Retinal pigment epithelial cell (primary cell): Measurements from ENCODE around the gene CRIM1.
A peak's percentile ranks its signal among the peaks of the same experiment; 100 is the strongest.

ENCODE experiments used
- DNase-seq: peaks from one replicate; pipeline ENCODE4 v3.0.0-alpha.2; 2010; ENCODE audit warnings: low read depth
- H3K4me3 ChIP-seq: 2 replicates; pipeline ENCODE4 v1.5.1; 2011; ENCODE audit warnings: mild to moderate bottlenecking, low read length, control low read depth, moderate library complexity
- CTCF ChIP-seq: conservative IDR thresholded peaks from 2 replicates; pipeline ENCODE4 v1.5.1; 2011; ENCODE audit warnings: low read depth, low read length, control low read depth, inconsistent platforms

Gene CRIM1

GRCh38 chr2:36453652-36454051 is 98.1 kb downstream of the CRIM1 start:
- TF ChIP-seq CTCF, result no peak
- DNase-seq, result no peak
- no peak overlapping the region for H3K4me3 ChIP-seq

- TF ChIP-seq CTCF, result no peak
- H3K4me3 ChIP-seq, result no peak overlapping the region
- DNase-seq, result no peak
These were observed 99.4 kb downstream of the CRIM1 start for GRCh38 chr2:36455011-36455410.

GRCh38 chr2:36455788-36456187 is 100.2 kb downstream of the CRIM1 start:
- H3K4me3 ChIP-seq, result no peak overlapping the region
- DNase-seq, result no peak
- no peak for TF ChIP-seq CTCF

GRCh38 chr2:36456227-36457175 is 100.9 kb downstream of the CRIM1 start:
- no peak overlapping the region for H3K4me3 ChIP-seq
- no peak for DNase-seq
- TF ChIP-seq CTCF, result no peak

GRCh38 chr2:36458106-36458505 is 102.5 kb downstream of the CRIM1 start:
- no peak for DNase-seq
- TF ChIP-seq CTCF, result no peak
- no peak overlapping the region for H3K4me3 ChIP-seq

- peak; percentile 43 for DNase-seq
- peak; percentile 64 for TF ChIP-seq CTCF
- no peak overlapping the region for H3K4me3 ChIP-seq
These were observed 104.2 kb downstream of the CRIM1 start for GRCh38 chr2:36459725-36460137.
